ENCODE measurements around the gene TBL2. TPM values are rescaled to one million over a fixed set of nuclear protein-coding genes. Genes with fewer than 3 reads are reported as not detected.

TBL2 gene
- total RNA-seq, 2 experiments from 2014 or later: 36.9 to 47.9 TPM

DNA sequence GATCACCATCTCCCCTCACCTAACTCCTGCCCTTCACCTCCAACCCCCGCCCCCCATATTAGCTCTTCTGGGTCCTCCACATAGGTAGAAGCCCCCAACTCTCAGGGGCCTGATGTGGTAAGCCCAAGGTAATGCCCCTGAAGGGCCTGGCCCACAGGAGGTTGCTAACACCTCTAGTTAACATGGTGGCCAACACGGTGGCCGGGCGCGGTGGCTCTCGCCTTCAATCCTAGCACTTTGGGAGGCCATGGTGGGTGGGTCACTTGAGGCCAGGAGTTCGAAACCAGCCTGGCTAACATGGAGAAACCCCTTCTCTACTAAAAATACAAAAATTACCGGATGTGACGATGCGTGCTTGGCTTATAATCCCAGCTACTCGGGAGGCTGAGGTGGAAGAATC, 46.9 kb upstream of the TBL2 start:
- Histone ChIP-seq H3K9me2 (ENCODE audit: insufficient read depth, low read length) (no peaks in the 10 kb centered on the region), H3K36me3 (ENCODE audit: insufficient read depth, low read length) (no peaks in the 10 kb centered on the region), H3K4me1 (ENCODE audit: insufficient read depth, low read length, poor library complexity, severe bottlenecking) (no peaks in the 10 kb centered on the region), H3K79me2 (ENCODE audit: insufficient read depth, low read depth, low read length) (no peaks in the 10 kb centered on the region), H2AFZ (ENCODE audit: low read length) (no peak overlapping the region), H3K4me2 (ENCODE audit: low read length) (no peak overlapping the region), H3K4me3 (ENCODE audit: low read depth, low read length, poor library complexity, severe bottlenecking) (no peak overlapping the region), H3K9me3 (ENCODE audit: low read length) (no peaks in the 10 kb centered on the region), H3K27ac (ENCODE audit: low read depth, low read length, poor library complexity, severe bottlenecking) (no peak overlapping the region), H4K20me1 (ENCODE audit: insufficient read depth, low read length) (no peaks in the 10 kb centered on the region)
- DNase-seq (ENCODE audit: low spot score): no peak
- CTCF ChIA-PET (ENCODE audit: unreplicated experiment): no interaction called here
- BruUV-seq (replicated peaks): no TSS peak
- intact Hi-C loops (cut with micrococcal nuclease; ENCODE audit: unreplicated experiment): no loop called here
- POLR2A ChIA-PET: interaction anchor here (0.6 kb wide), 2 partner anchors 10 to 106 kb away, joined by 3 read pairs; no protein-coding TSS in a partner anchor
- no peak for TF ChIP-seq EZH2phosphoT487 (IDR thresholded peaks at IDR 0.05; ENCODE audit: borderline replicate concordance, low read depth, low read length)
- TF ChIP-seq, protein P1, sequence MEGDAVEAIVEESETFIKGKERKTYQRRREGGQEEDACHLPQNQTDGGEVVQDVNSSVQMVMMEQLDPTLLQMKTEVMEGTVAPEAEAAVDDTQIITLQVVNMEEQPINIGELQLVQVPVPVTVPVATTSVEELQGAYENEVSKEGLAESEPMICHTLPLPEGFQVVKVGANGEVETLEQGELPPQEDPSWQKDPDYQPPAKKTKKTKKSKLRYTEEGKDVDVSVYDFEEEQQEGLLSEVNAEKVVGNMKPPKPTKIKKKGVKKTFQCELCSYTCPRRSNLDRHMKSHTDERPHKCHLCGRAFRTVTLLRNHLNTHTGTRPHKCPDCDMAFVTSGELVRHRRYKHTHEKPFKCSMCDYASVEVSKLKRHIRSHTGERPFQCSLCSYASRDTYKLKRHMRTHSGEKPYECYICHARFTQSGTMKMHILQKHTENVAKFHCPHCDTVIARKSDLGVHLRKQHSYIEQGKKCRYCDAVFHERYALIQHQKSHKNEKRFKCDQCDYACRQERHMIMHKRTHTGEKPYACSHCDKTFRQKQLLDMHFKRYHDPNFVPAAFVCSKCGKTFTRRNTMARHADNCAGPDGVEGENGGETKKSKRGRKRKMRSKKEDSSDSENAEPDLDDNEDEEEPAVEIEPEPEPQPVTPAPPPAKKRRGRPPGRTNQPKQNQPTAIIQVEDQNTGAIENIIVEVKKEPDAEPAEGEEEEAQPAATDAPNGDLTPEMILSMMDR (conservative IDR thresholded peaks at IDR 0.05; ENCODE audit: low read length): no peak

DNA sequence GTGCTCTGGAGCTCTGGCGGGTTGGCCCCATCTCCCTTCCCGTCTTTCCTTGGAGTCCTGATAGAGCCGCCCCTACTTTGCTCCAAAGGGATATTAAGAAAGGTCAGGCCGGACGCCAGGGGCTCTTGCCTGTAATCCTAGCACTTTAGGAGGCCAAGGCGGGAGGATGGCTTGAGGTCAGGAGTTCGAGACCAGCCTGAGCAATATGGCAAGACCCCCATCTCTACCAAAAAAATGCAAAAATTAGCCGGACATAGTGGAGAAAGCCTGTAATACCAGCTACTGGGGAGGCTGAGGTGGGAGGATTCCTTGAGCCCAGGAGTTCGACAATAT, 46.3 kb upstream of the TBL2 start:
- TF ChIP-seq EZH2phosphoT487 (IDR thresholded peaks at IDR 0.05; ENCODE audit: borderline replicate concordance, low read depth, low read length): no peak
- TF ChIP-seq, protein P1 (conservative IDR thresholded peaks at IDR 0.05; ENCODE audit: low read length): no peak
- Histone ChIP-seq H4K20me1 (ENCODE audit: insufficient read depth, low read length) (no peaks in the 10 kb centered on the region), H2AFZ (ENCODE audit: low read length) (no peak overlapping the region), H3K9me2 (ENCODE audit: insufficient read depth, low read length) (no peaks in the 10 kb centered on the region), H3K4me3 (ENCODE audit: low read depth, low read length, poor library complexity, severe bottlenecking) (no peak overlapping the region), H3K9me3 (ENCODE audit: low read length) (no peaks in the 10 kb centered on the region), H3K27ac (ENCODE audit: low read depth, low read length, poor library complexity, severe bottlenecking) (no peak overlapping the region), H3K79me2 (ENCODE audit: insufficient read depth, low read depth, low read length) (no peaks in the 10 kb centered on the region), H3K4me1 (ENCODE audit: insufficient read depth, low read length, poor library complexity, severe bottlenecking) (no peaks in the 10 kb centered on the region), H3K4me2 (ENCODE audit: low read length) (no peak overlapping the region), H3K36me3 (ENCODE audit: insufficient read depth, low read length) (no peaks in the 10 kb centered on the region)
- CTCF ChIA-PET (ENCODE audit: unreplicated experiment): no interaction called here
- no peak for DNase-seq (ENCODE audit: low spot score)
- intact Hi-C loops (cut with micrococcal nuclease; ENCODE audit: unreplicated experiment): no loop called here
- BruUV-seq (replicated peaks): no TSS peak
- POLR2A ChIA-PET: interaction anchor here (0.6 kb wide), 1 partner anchor 106 kb away, joined by 3 read pairs; no protein-coding TSS in a partner anchor

DNA sequence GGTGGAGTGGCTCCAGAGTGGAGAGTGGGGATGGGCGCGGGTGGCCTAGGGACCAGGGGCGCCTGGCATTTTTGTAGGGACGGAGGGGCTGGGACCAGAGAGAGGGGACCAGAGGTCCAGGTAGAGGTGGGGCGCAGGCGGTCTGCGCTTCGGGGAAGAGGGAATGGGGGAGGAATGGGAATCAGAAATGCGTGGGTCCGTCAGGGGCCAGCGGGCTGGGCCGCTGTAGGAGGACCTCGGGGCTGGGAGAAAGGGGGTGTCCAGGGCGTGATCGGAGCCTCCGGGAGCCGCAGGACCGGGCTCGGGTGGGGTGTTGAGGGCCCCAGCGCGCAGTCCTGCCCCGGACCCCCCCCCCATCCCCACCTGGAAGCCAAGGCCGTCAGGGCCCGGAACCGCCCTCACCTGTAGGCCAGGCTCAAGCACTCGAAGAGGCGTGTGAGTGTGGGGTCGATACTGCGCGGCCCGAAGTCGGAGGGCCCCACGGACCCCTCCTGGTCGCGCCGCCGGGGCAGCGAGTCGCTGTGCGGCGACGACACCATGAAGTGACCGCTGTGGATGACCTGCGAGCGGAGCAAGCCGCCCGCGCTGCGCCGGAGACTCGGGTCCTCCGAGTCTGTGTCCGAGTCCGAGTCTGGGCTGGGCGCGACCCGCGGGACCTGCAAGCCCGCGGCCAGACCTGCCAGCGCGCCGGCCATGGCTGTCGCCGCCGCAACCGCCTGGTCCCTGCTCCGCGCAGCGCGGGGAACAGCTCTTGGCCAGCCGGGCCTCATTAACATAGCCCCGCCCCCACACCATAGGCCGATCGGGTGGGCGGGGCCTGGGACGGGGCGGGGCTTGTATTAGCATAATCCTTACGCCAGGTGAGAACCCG, 45.7 kb upstream of the TBL2 start, which contains the start of gene MLXIPL:
MLXIPL (minus strand) TSS at position 725 of the 871 bp plus-strand sequence; CDS start at position 695, 30 bp downstream.
- CTCF ChIA-PET (ENCODE audit: unreplicated experiment): no interaction called here

More for the DNA sequence above, 45.7 kb upstream of the TBL2 start, which contains the start of gene MLXIPL:
- Histone ChIP-seq H3K4me1 (ENCODE audit: insufficient read depth, low read length, poor library complexity, severe bottlenecking) (no peaks in the 10 kb centered on the region), H3K4me3 (ENCODE audit: low read depth, low read length, poor library complexity, severe bottlenecking) (no peak within 1 kb of the TSS), H4K20me1 (ENCODE audit: insufficient read depth, low read length) (no peaks in the 10 kb centered on the region), H3K4me2 (ENCODE audit: low read length) (no peak within 1 kb of the TSS), H3K9me2 (ENCODE audit: insufficient read depth, low read length) (no peaks in the 10 kb centered on the region), H3K9me3 (ENCODE audit: low read length) (no peaks in the 10 kb centered on the region), H2AFZ (ENCODE audit: low read length) (no peak within 1 kb of the TSS), H3K27ac (ENCODE audit: low read depth, low read length, poor library complexity, severe bottlenecking) (no peak within 1 kb of the TSS), H3K36me3 (ENCODE audit: insufficient read depth, low read length) (no peaks in the 10 kb centered on the region), H3K79me2 (ENCODE audit: insufficient read depth, low read depth, low read length) (no peaks in the 10 kb centered on the region)
- intact Hi-C loops (cut with micrococcal nuclease; ENCODE audit: unreplicated experiment): no loop called here
- TF ChIP-seq, protein P1 (conservative IDR thresholded peaks at IDR 0.05; ENCODE audit: low read length): no peak
- no peak for TF ChIP-seq EZH2phosphoT487 (IDR thresholded peaks at IDR 0.05; ENCODE audit: borderline replicate concordance, low read depth, low read length)
- POLR2A ChIA-PET: no interaction called here
- DNase-seq (ENCODE audit: low spot score): no peak
- BruUV-seq (replicated peaks): no TSS peak

Measured in OCI-LY7 (cell line).